HEK293 (cell line): Measurements from ENCODE around the gene HOXB4.
A peak's percentile ranks its signal among the peaks of the same experiment; 100 is the strongest.

Experiments used
- BCL11A ChIP-seq: fragments of 450-650 bp; formaldehyde crosslinking; IDR thresholded peaks from 2 replicates; pipeline ENCODE4 v1.5.1; 2016; ENCODE audit warnings: low read depth, missing biosample characterization, missing genetic modification characterization
- KLF1 ChIP-seq: fragments of 450-650 bp; formaldehyde crosslinking; IDR thresholded peaks from 2 replicates; pipeline ENCODE4 v1.5.1; 2016; ENCODE audit warnings: missing biosample characterization, missing genetic modification characterization
- KLF16 ChIP-seq: fragments of 450-650 bp; formaldehyde crosslinking; IDR thresholded peaks from 2 replicates; pipeline ENCODE4 v1.5.1; 2017; ENCODE audit warnings: missing biosample characterization, missing genetic modification characterization
- KLF7 ChIP-seq: fragments of 450-650 bp; formaldehyde crosslinking; IDR thresholded peaks from 2 replicates; pipeline ENCODE4 v1.5.1; 2016; ENCODE audit warnings: missing biosample characterization, missing genetic modification characterization, borderline replicate concordance
- OVOL3 ChIP-seq: fragments of 450-650 bp; formaldehyde crosslinking; IDR thresholded peaks from 2 replicates; pipeline ENCODE4 v1.5.1; 2016; ENCODE audit warnings: missing biosample characterization, missing genetic modification characterization
- SALL2 ChIP-seq: fragments of 450-650 bp; formaldehyde crosslinking; IDR thresholded peaks from 2 replicates; pipeline ENCODE4 v1.5.0; 2017; ENCODE audit warnings: missing biosample characterization, mild to moderate bottlenecking, missing genetic modification characterization, borderline replicate concordance
- SCRT1 ChIP-seq: fragments of 450-650 bp; formaldehyde crosslinking; IDR thresholded peaks from 2 replicates; pipeline ENCODE4 v1.5.1; 2016; ENCODE audit warnings: missing biosample characterization, missing genetic modification characterization, borderline replicate concordance
- SP7 ChIP-seq: fragments of 450-650 bp; formaldehyde crosslinking; IDR thresholded peaks from 2 replicates; pipeline ENCODE4 v1.5.1; 2016; ENCODE audit warnings: missing biosample characterization, missing genetic modification characterization
- YY2 ChIP-seq: fragments of 450-650 bp; formaldehyde crosslinking; IDR thresholded peaks from 2 replicates; pipeline ENCODE4 v1.5.1; 2016; ENCODE audit warnings: missing biosample characterization, missing genetic modification characterization
- ZBTB1 ChIP-seq: fragments of 450-650 bp; formaldehyde crosslinking; IDR thresholded peaks from 2 replicates; pipeline ENCODE4 v1.5.1; 2016; ENCODE audit warnings: missing biosample characterization, missing genetic modification characterization
- ZFP69B ChIP-seq: fragments of 450-650 bp; formaldehyde crosslinking; IDR thresholded peaks from 2 replicates; pipeline ENCODE4 v1.5.1; 2016; ENCODE audit warnings: missing biosample characterization, missing genetic modification characterization
- ZIC2 ChIP-seq: fragments of 450-650 bp; formaldehyde crosslinking; IDR thresholded peaks from 2 replicates; pipeline ENCODE4 v1.5.1; 2016; ENCODE audit warnings: missing biosample characterization, missing genetic modification characterization
- ZNF157 ChIP-seq: fragments of 450-650 bp; formaldehyde crosslinking; IDR thresholded peaks from 2 replicates; pipeline ENCODE4 v1.5.1; 2016; ENCODE audit warnings: missing biosample characterization, missing genetic modification characterization
- ZNF324 ChIP-seq: fragments of 450-650 bp; formaldehyde crosslinking; IDR thresholded peaks from 2 replicates; pipeline ENCODE4 v1.5.1; 2016; ENCODE audit warnings: missing biosample characterization, missing genetic modification characterization
- ZNF433 ChIP-seq: fragments of 450-650 bp; formaldehyde crosslinking; IDR thresholded peaks from 2 replicates; pipeline ENCODE4 v1.5.1; 2016; ENCODE audit warnings: missing biosample characterization, missing genetic modification characterization, low read depth
- ZNF529 ChIP-seq: fragments of 450-650 bp; formaldehyde crosslinking; IDR thresholded peaks from 2 replicates; pipeline ENCODE4 v1.5.1; 2017; ENCODE audit warnings: missing genetic modification characterization, missing biosample characterization; ENCODE audit not compliant: insufficient replicate concordance
- ZNF548 ChIP-seq: fragments of 450-650 bp; formaldehyde crosslinking; IDR thresholded peaks from 2 replicates; pipeline ENCODE4 v1.5.1; 2016; ENCODE audit warnings: missing biosample characterization, missing genetic modification characterization
- ZNF585B ChIP-seq: fragments of 450-650 bp; formaldehyde crosslinking; IDR thresholded peaks from 2 replicates; pipeline ENCODE4 v1.5.1; 2016; ENCODE audit warnings: missing biosample characterization, missing genetic modification characterization
- ZNF624 ChIP-seq: fragments of 450-650 bp; formaldehyde crosslinking; IDR thresholded peaks from 2 replicates; pipeline ENCODE4 v1.5.1; 2017; ENCODE audit warnings: missing biosample characterization, missing genetic modification characterization
- ZNF629 ChIP-seq: fragments of 450-650 bp; formaldehyde crosslinking; IDR thresholded peaks from 2 replicates; pipeline ENCODE4 v1.5.1; 2017; ENCODE audit warnings: missing biosample characterization, missing genetic modification characterization
- ZNF670 ChIP-seq: fragments of 450-650 bp; formaldehyde crosslinking; IDR thresholded peaks from 2 replicates; pipeline ENCODE4 v1.5.1; 2016; ENCODE audit warnings: missing biosample characterization, missing genetic modification characterization, low read depth
- ZNF768 ChIP-seq: fragments of 450-650 bp; formaldehyde crosslinking; IDR thresholded peaks from 2 replicates; pipeline ENCODE4 v1.5.1; 2018; ENCODE audit warnings: missing biosample characterization, mild to moderate bottlenecking, missing genetic modification characterization
- ZNF830 ChIP-seq: fragments of 450-650 bp; IDR thresholded peaks from 2 replicates; pipeline ENCODE4 v1.5.0; 2018; ENCODE audit warnings: missing biosample characterization, missing genetic modification characterization, low read depth, mild to moderate bottlenecking, moderate library complexity
- TF ChIP-seq, protein P1 (sequence below): fragments of 450-650 bp; formaldehyde crosslinking; IDR thresholded peaks from 2 replicates; pipeline ENCODE4 v1.5.1; 2016; ENCODE audit warnings: missing biosample characterization, missing genetic modification characterization
- TF ChIP-seq, protein P2 (sequence below): fragments of 450-650 bp; formaldehyde crosslinking; conservative IDR thresholded peaks from 2 replicates; pipeline ENCODE4 v1.5.1; 2016; ENCODE audit warnings: low read depth, missing biosample characterization, missing genetic modification characterization
- TF ChIP-seq, protein P3 (sequence below): fragments of 450-650 bp; formaldehyde crosslinking; IDR thresholded peaks from 2 replicates; pipeline ENCODE4 v1.5.1; 2016; ENCODE audit warnings: missing biosample characterization, missing genetic modification characterization
- TF ChIP-seq, protein P4 (sequence below): fragments of 450-650 bp; formaldehyde crosslinking; IDR thresholded peaks from 2 replicates; pipeline ENCODE4 v1.5.1; 2016; ENCODE audit warnings: missing biosample characterization, missing genetic modification characterization
- TF ChIP-seq, protein P5 (sequence below): fragments of 450-650 bp; formaldehyde crosslinking; IDR thresholded peaks from 2 replicates; pipeline ENCODE4 v1.5.1; 2016; ENCODE audit warnings: missing biosample characterization, missing genetic modification characterization

Gene HOXB4

DNA sequence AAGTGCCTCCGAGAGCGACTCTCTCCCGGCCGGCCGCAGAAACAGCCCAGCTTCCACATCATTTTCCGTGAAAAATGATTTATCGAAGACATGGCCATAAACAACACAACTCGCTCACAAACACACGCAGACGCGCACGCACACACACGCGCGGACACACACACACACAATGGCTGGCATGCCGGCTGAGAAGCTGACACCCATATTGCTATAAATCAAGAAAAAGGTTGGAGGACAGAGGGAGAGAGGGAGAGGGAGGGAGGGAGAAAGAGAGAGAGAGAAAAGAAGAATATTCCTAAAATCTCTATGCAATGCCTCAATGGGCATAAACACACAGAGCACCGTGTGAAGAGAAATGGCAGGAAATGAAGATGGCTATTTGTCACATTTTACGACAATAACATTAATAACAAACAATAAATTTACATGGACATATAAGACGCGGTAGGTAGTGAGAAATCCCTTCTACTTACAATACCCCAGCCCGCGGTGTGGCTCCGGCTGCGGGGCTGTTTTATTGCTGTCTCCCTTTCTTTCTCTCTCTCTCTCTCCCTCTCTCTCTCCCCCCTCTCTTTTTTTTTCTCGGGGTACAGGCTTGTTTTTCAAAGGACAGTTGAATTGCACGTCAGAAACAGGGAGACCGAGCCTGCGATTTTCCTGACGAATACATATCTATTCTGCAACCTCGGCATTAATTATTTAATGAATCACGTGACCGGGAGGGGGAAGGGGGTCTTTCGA lies 9.5 kb downstream of the HOXB4 start (continued):
- TF ChIP-seq ZIC2 (tag by site-specific recombination) (0 out of 2 replicates have a peak, but pooled peaks have one; percentile 21), ZNF624 (tag by site-specific recombination) (no peak), SP7 (tag by site-specific recombination) (peak; percentile 67; the same call in 1 of the 2 replicates), KLF7 (tag by site-specific recombination) (no peak; the same call in 1 of the 2 replicates), BCL11A (tag by site-specific recombination) (no peak), ZNF157 (tag by site-specific recombination) (no peak), ZBTB1 (tag by site-specific recombination) (no peak), ZNF629 (tag by site-specific recombination) (0 out of 2 replicates have a peak, but pooled peaks have one; percentile 30), ZFP69B (tag by site-specific recombination) (no peak; the same call in 1 of the 2 replicates), SCRT1 (tag by site-specific recombination) (no peak), ZNF585B (tag by site-specific recombination) (no peak), ZNF548 (tag by site-specific recombination) (no peak), ZNF433 (no peak), ZNF324 (tag by site-specific recombination) (no peak), OVOL3 (tag by site-specific recombination) (no peak; the same call in 1 of the 2 replicates), YY2 (tag by site-specific recombination) (peak; percentile 85), ZNF670 (tag by site-specific recombination) (no peak), KLF16 (tag by site-specific recombination) (no peak), ZNF768 (no peak), ZNF529 (tag by site-specific recombination) (no peak), SALL2 (tag by site-specific recombination) (no peak), KLF1 (tag by site-specific recombination) (no peak), ZNF830 (tag by site-specific recombination) (no peak)
- TF ChIP-seq, protein P1, sequence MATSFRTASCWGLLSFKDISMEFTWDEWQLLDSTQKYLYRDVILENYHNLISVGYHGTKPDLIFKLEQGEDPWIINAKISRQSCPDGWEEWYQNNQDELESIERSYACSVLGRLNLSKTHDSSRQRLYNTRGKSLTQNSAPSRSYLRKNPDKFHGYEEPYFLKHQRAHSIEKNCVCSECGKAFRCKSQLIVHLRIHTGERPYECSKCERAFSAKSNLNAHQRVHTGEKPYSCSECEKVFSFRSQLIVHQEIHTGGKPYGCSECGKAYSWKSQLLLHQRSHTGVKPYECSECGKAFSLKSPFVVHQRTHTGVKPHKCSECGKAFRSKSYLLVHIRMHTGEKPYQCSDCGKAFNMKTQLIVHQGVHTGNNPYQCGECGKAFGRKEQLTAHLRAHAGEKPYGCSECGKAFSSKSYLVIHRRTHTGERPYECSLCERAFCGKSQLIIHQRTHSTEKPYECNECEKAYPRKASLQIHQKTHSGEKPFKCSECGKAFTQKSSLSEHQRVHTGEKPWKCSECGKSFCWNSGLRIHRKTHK (tag by site-specific recombination) = no peak
- TF ChIP-seq, protein P2, sequence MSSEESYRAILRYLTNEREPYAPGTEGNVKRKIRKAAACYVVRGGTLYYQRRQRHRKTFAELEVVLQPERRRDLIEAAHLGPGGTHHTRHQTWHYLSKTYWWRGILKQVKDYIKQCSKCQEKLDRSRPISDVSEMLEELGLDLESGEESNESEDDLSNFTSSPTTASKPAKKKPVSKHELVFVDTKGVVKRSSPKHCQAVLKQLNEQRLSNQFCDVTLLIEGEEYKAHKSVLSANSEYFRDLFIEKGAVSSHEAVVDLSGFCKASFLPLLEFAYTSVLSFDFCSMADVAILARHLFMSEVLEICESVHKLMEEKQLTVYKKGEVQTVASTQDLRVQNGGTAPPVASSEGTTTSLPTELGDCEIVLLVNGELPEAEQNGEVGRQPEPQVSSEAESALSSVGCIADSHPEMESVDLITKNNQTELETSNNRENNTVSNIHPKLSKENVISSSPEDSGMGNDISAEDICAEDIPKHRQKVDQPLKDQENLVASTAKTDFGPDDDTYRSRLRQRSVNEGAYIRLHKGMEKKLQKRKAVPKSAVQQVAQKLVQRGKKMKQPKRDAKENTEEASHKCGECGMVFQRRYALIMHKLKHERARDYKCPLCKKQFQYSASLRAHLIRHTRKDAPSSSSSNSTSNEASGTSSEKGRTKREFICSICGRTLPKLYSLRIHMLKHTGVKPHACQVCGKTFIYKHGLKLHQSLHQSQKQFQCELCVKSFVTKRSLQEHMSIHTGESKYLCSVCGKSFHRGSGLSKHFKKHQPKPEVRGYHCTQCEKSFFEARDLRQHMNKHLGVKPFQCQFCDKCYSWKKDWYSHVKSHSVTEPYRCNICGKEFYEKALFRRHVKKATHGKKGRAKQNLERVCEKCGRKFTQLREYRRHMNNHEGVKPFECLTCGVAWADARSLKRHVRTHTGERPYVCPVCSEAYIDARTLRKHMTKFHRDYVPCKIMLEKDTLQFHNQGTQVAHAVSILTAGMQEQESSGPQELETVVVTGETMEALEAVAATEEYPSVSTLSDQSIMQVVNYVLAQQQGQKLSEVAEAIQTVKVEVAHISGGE (tag by site-specific recombination) = 0 out of 2 replicates have a peak, but pooled peaks have one; percentile 1
- TF ChIP-seq, protein P3, sequence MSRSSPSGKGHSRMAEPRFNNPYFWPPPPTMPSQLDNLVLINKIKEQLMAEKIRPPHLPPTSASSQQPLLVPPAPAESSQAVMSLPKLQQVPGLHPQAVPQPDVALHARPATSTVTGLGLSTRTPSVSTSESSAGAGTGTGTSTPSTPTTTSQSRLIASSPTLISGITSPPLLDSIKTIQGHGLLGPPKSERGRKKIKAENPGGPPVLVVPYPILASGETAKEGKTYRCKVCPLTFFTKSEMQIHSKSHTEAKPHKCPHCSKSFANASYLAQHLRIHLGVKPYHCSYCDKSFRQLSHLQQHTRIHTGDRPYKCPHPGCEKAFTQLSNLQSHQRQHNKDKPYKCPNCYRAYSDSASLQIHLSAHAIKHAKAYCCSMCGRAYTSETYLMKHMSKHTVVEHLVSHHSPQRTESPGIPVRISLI (tag by site-specific recombination) = no peak
- TF ChIP-seq, protein P4, sequence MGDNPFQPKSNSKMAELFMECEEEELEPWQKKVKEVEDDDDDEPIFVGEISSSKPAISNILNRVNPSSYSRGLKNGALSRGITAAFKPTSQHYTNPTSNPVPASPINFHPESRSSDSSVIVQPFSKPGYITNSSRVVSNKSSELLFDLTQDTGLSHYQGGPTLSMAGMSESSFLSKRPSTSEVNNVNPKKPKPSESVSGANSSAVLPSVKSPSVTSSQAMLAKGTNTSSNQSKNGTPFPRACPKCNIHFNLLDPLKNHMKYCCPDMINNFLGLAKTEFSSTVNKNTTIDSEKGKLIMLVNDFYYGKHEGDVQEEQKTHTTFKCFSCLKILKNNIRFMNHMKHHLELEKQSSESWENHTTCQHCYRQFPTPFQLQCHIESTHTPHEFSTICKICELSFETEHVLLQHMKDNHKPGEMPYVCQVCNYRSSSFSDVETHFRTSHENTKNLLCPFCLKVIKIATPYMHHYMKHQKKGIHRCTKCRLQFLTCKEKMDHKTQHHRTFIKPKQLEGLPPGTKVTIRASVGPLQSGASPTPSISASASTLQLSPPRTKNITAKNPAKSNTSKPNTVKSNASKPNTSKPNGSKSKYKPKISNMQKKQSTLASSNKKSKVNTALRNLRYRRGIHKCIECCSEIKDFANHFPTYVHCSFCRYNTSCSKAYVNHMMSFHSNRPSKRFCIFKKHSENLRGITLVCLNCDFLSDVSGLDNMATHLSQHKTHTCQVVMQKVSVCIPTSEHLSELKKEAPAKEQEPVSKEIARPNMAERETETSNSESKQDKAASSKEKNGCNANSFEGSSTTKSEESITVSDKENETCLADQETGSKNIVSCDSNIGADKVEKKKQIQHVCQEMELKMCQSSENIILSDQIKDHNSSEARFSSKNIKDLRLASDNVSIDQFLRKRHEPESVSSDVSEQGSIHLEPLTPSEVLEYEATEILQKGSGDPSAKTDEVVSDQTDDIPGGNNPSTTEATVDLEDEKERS = no peak
- TF ChIP-seq, protein P5, sequence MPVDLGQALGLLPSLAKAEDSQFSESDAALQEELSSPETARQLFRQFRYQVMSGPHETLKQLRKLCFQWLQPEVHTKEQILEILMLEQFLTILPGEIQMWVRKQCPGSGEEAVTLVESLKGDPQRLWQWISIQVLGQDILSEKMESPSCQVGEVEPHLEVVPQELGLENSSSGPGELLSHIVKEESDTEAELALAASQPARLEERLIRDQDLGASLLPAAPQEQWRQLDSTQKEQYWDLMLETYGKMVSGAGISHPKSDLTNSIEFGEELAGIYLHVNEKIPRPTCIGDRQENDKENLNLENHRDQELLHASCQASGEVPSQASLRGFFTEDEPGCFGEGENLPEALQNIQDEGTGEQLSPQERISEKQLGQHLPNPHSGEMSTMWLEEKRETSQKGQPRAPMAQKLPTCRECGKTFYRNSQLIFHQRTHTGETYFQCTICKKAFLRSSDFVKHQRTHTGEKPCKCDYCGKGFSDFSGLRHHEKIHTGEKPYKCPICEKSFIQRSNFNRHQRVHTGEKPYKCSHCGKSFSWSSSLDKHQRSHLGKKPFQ = 0 out of 2 replicates have a peak, but pooled peaks have one; percentile 38
